Ascending aorta (tissue), 2 donors: Measurements from ENCODE around the gene ENPP5. TPM values are rescaled to one million over a fixed set of nuclear protein-coding genes. Genes with fewer than 3 reads are reported as not detected.
A peak's percentile ranks its signal among the peaks of the same experiment; 100 is the strongest.
"Not testable (repeated sequence)": the region's sequence is repeated elsewhere in the genome, so short reads cannot be mapped to it uniquely, and the experiment has no call there.

Source experiments
- DNase-seq, 2 donors: peaks; one replicate each; pipeline ENCODE4 v3.0.0-alpha.2; 2019; ENCODE audit warnings: low spot score in 2 of 2
- H3K27ac ChIP-seq, 2 donors: fragments of 200-600 bp; sonication (generic); one replicate each; pipeline ENCODE4 v1.5.1; 2016 to 2017; ENCODE audit warnings: mild to moderate bottlenecking in 1 of 2
- H3K27me3 ChIP-seq: fragments of 200-600 bp; sonication (generic); one replicate; pipeline ENCODE4 v1.5.1; 2017
- H3K36me3 ChIP-seq, 2 donors: fragments of 200-600 bp; sonication (generic); one replicate each; pipeline ENCODE4 v1.5.1; 2016
- H3K4me1 ChIP-seq, 2 donors: fragments of 200-600 bp; sonication (generic); one replicate each; pipeline ENCODE4 v1.5.1; 2016 to 2017; ENCODE audit warnings: mild to moderate bottlenecking in 1 of 2
- H3K4me3 ChIP-seq, 2 donors: fragments of 200-600 bp; sonication (generic); one replicate each; pipeline ENCODE4 v1.5.1; 2016 to 2017; ENCODE audit warnings: mild to moderate bottlenecking in 1 of 2
- H3K9me3 ChIP-seq, 2 donors: fragments of 200-600 bp; sonication (generic); one replicate each; pipeline ENCODE4 v1.5.1; 2016
- intact Hi-C: fragments of 100-400 bp; cut with DNase I; formaldehyde crosslinking; loops from one replicate; pipeline ENCODE4 v1.15.1; 2023
- total RNA-seq: library from RNA; depleted of rRNA; stranded (reverse); fragments of >200 nt; gene quantifications from one replicate; pipeline ENCODE4 v1.1.0, GENCODE V29; 2016
- TF ChIP-seq, protein P1 (sequence below), 3 experiments: fragments of 200-600 bp in 2 of 3; fragments of 450-650 bp in 1 of 3; sonication (generic) in 2 of 3; IDR thresholded peaks; one replicate each; pipeline ENCODE4 v1.5.1; 2016 to 2019; ENCODE audit warnings: antibody characterized with exemption in 3 of 3, mild to moderate bottlenecking in 1 of 3, moderate library complexity in 1 of 3

Gene ENPP5
- total RNA-seq, 1 donor from 2014 or later: 0.53 TPM

DNA sequence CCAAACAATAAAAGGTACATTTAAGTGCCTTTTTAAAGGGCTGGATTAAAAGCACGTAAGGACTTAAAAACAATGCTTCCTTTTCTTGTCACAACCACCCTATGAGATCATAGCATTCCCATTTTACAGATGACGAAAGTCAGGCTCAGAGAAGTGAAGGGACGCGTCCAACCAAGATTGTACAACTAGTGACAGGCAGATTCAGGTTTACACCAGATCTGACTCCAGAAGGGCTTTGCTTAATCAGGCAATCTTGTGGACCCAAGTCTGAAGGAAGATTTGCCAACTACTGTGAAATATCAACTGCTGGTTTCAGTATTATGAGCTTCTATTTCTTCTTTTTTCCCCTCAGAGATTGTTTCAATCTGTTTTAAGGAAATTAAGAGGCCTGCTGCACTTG lies 40.1 kb downstream of the ENPP5 start:
- Histone ChIP-seq H3K27ac (peak overlapping the region; percentile 64 to 82), H3K36me3 (no peaks in the 10 kb centered on the region), H3K4me3 (peak overlapping the region; percentile 76 to 94), H3K4me1 (peaks cover 0 to 6% of the 10 kb centered on the region in 2 donors), H3K9me3 (no peaks in the 10 kb centered on the region), H3K27me3 (no peaks in the 10 kb centered on the region)
- intact Hi-C loops: loop anchor here (2.0 kb wide), 1 partner anchor 522 kb away; the partner anchor contains the start of genes CYP39A1 and SLC25A27
- DNase-seq: no peak
- TF ChIP-seq, protein P1, sequence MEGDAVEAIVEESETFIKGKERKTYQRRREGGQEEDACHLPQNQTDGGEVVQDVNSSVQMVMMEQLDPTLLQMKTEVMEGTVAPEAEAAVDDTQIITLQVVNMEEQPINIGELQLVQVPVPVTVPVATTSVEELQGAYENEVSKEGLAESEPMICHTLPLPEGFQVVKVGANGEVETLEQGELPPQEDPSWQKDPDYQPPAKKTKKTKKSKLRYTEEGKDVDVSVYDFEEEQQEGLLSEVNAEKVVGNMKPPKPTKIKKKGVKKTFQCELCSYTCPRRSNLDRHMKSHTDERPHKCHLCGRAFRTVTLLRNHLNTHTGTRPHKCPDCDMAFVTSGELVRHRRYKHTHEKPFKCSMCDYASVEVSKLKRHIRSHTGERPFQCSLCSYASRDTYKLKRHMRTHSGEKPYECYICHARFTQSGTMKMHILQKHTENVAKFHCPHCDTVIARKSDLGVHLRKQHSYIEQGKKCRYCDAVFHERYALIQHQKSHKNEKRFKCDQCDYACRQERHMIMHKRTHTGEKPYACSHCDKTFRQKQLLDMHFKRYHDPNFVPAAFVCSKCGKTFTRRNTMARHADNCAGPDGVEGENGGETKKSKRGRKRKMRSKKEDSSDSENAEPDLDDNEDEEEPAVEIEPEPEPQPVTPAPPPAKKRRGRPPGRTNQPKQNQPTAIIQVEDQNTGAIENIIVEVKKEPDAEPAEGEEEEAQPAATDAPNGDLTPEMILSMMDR (IDR thresholded peaks at IDR 0.05): no peak

DNA sequence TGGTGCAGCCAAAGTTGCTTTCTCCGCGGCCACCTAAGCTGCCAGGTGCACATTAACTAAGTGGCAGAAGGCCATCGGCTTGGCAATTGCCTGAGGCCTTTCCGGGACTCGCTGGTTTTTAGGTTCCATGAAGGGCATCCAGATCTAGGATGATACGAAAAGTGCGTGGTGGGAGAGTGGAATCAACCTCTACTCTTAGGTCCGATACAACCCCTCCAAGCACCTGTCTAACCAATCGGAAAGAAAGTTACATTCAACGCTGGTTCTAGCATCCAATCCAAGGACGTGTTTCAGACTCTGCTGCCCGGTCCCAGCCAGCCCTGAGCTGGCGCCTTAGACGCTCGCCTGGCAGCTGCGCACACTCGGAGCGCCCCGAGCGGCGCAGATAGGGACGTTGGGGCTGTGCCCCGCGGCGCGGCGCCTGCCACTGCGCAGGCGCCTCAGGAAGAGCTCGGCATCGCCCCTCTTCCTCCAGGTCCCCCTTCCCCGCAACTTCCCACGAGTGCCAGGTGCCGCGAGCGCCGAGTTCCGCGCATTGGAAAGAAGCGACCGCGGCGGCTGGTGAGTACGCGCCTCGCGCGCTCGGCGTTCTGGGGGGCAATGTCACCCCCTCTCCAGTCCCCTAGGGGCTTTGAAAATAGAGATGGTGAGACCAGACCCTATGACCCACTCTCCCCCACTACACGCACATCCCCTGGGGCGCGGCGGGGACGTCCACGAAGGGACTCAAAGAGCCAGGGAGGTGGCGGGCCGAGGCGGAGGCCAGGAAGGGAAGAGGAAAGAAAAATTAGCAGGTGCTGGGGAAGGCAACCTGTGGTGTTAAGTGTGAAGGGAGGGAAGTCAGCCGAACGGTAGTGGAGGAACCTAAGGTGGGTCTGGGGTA lies 40.9 kb downstream of the ENPP5 start, which contains the start of gene ENPP4:
Gene ENPP4 (plus strand): TSS at position 361 of the 883 bp plus-strand sequence. CDS start 9,595 bp downstream, outside the sequence.
- H3K27me3 ChIP-seq: no peaks in the 10 kb centered on the region
- H3K27ac ChIP-seq: peak within 1 kb of the TSS; percentile 64 to 82
- no peaks in the 10 kb centered on the region for H3K9me3 ChIP-seq
- peak; percentile 43 to 94 for DNase-seq
- H3K4me3 ChIP-seq: peak within 1 kb of the TSS; percentile 76 to 94
- no peaks in the 10 kb centered on the region for H3K36me3 ChIP-seq
- TF ChIP-seq, protein P1 (IDR thresholded peaks at IDR 0.05): peak in 2 of 3 experiments; percentile 2 to 16
- peaks cover 0 to 6% of the 10 kb centered on the region in 2 donors for H3K4me1 ChIP-seq
- intact Hi-C loops: loop anchor here (2.0 to 5.0 kb wide), 3 partner anchors 62 to 523 kb away; partner anchors contain the start of genes CYP39A1 and SLC25A27

DNA sequence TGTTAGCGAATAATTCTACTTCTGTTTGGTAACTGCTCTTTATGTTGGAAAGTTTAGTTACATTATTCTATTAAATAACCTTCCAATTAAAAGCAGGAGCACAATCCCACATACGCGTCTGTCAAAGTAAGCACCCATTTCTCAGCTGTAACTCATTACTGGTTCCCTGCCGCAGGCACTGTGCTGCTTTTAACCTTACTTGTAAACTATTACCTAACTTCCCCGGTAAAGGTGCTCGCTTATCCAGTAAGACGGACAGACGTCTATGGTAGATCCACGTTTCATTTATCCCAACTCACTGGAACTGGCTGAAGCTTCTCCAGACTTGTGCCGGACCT lies 41.5 kb downstream of the ENPP5 start:
- Histone ChIP-seq H3K4me3 (peak overlapping the region; percentile 76 to 94), H3K27me3 (no peaks in the 10 kb centered on the region), H3K4me1 (peaks cover 0 to 6% of the 10 kb centered on the region in 2 donors), H3K27ac (no peak overlapping the region), H3K36me3 (no peaks in the 10 kb centered on the region), H3K9me3 (no peaks in the 10 kb centered on the region)
- DNase-seq: no peak
- TF ChIP-seq, protein P1 (IDR thresholded peaks at IDR 0.05): no peak
- intact Hi-C loops: loop anchor here (5.0 kb wide), 2 partner anchors 63 to 88 kb away; no protein-coding TSS in a partner anchor

DNA sequence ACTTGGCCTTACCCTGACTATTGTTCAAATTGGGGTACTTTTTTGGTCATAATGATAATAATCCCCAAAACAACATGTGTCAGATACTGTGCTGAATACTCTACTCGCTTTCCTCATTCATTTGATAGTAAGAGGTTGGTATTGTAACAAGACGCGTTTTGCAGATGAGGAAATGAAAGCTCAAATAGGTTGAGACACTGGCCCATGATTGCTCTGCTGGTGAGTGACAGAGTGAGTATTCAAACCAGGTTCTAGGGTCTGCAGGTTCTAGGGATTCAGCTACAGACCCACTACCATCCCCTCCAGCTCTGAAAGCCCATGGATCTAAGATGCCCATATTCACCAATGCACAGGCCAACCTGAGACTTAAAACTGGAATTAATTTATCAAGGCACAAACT lies 42.3 kb downstream of the ENPP5 start:
- TF ChIP-seq, protein P1 (IDR thresholded peaks at IDR 0.05): no peak
- no peak for DNase-seq
- no peak overlapping the region for H3K27ac ChIP-seq
- no peaks in the 10 kb centered on the region for H3K27me3 ChIP-seq
- H3K4me1 ChIP-seq: peaks cover 0 to 6% of the 10 kb centered on the region in 2 donors
- intact Hi-C loops: loop anchor here (5.0 kb wide), 2 partner anchors 64 to 89 kb away; no protein-coding TSS in a partner anchor
- H3K9me3 ChIP-seq: no peaks in the 10 kb centered on the region
- H3K36me3 ChIP-seq: no peaks in the 10 kb centered on the region
- H3K4me3 ChIP-seq: peak overlapping the region in 1 of 2 donors; percentile 76

DNA sequence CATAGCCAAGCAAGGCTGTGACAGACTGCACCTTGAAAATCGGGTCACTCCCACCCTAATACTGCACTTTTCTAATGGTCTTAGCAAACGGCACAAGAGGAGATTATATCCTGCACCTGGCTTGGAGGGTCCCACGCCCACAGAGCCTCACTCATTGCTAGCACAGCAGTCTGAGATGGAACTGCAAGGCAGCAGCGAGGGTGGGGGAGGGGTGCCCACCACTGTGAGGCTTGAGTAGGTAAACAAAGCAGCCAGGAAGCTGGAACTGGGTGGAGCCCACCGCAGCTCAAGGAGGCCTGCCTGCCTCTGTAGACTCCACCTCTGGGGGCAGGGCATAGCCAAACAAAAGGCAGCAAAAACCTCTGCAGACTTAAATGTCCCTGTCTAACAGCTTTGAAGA lies 51.1 kb downstream of the ENPP5 start:
- H3K27ac ChIP-seq, DNase-seq, H3K4me3 ChIP-seq, intact Hi-C loops, H3K9me3 ChIP-seq, H3K36me3 ChIP-seq, H3K4me1 ChIP-seq, H3K27me3 ChIP-seq: not testable (repeated sequence)

- Histone ChIP-seq H3K27ac (no peak overlapping the region), H3K4me3 (no peak overlapping the region), H3K27me3 (no peaks in the 10 kb centered on the region), H3K9me3 (no peaks in the 10 kb centered on the region), H3K36me3 (no peaks in the 10 kb centered on the region), H3K4me1 (no peaks in the 10 kb centered on the region)
- TF ChIP-seq, protein P1 (IDR thresholded peaks at IDR 0.05): no peak
- intact Hi-C loops: no loop called here
- DNase-seq: no peak
Measured at GRCh38 chr6:46118836-46119235, 51.9 kb downstream of the ENPP5 start.
